Aorta (tissue), 5 donors: ENCODE measurements around the gene OVCA2. TPM values are rescaled to one million over a fixed set of nuclear protein-coding genes. Genes with fewer than 3 reads are reported as not detected.

ENCODE experiments used
- ATAC-seq: fragments of 200-7000 bp; cut with Tn5 transposase; one replicate; pipeline ENCODE4 v1.9.1; 2022; ENCODE audit warnings: moderate library complexity; ENCODE audit not compliant: low FRiP score
- DNase-seq, 2 donors: peaks; one replicate each; pipeline ENCODE4 v3.0.0-alpha.2; 2020
- H3K27ac ChIP-seq, 2 donors: one replicate each; pipeline ENCODE4 v1.5.1; 2013; ENCODE audit warnings: low read length in 2 of 2, mild to moderate bottlenecking in 2 of 2, moderate library complexity in 2 of 2, control low read depth in 1 of 2, inconsistent platforms in 1 of 2, low read depth in 1 of 2
- H3K27me3 ChIP-seq, 2 donors: one replicate each; pipeline ENCODE4 v1.6.1; 2013; ENCODE audit warnings: control low read depth in 1 of 2, low read length in 1 of 2, mild to moderate bottlenecking in 1 of 2, moderate library complexity in 1 of 2; ENCODE audit not compliant: insufficient read depth in 2 of 2, control insufficient read depth in 1 of 2
- H3K36me3 ChIP-seq, 2 donors: one replicate each; pipeline ENCODE4 v1.6.1; 2013; ENCODE audit warnings: control low read depth in 1 of 2, low read length in 1 of 2, mild to moderate bottlenecking in 1 of 2; ENCODE audit not compliant: insufficient read depth in 2 of 2, control insufficient read depth in 1 of 2
- H3K4me1 ChIP-seq, 2 donors: one replicate each; pipeline ENCODE4 v1.6.1; 2013; ENCODE audit warnings: low read length in 2 of 2, control low read depth in 1 of 2, mild to moderate bottlenecking in 1 of 2, moderate library complexity in 1 of 2; ENCODE audit not compliant: insufficient read depth in 2 of 2, control insufficient read depth in 1 of 2
- H3K4me3 ChIP-seq, 2 donors: one replicate each; pipeline ENCODE4 v1.5.1; 2013; ENCODE audit warnings: low read length in 2 of 2, control low read depth in 1 of 2, mild to moderate bottlenecking in 1 of 2
- H3K9me3 ChIP-seq: one replicate; pipeline ENCODE4 v1.6.1; 2013; ENCODE audit warnings: mild to moderate bottlenecking, low read length; ENCODE audit not compliant: control insufficient read depth
- WGBS, 2 donors: extraction: QIAGEN DNeasy Blood & Tissue Kit; methylation state at CpG; one replicate each; pipeline ENCODE4 v1.1.7; 2013; 5-methylcytosine and 5-hydroxymethylcytosine counted together
- intact Hi-C, 2 donors: fragments of 100-400 bp; cut with DNase I; formaldehyde crosslinking; loops; one replicate each; pipeline versions ENCODE4 v1.14.2 to v1.15.0; 2022
- polyA plus RNA-seq, 2 donors: library from polyadenylated mRNA; stranded (reverse); fragments of 200-250 nt; gene quantifications; one replicate each; pipeline ENCODE4 v1.2.3, GENCODE V29; 2013
- total RNA-seq, 2 donors: library from RNA; stranded (reverse); fragmentation: NEBNext Ultra II Directional; extraction: Animal tissue kit (Norgen Biotek cat#: 25700); gene quantifications; one replicate each; pipeline ENCODE4 v1.2.1, GENCODE V29; 2021
- donor health status: healthy with polysubstance abuse.
- donor health status: Bipolar disorder and iron deficiency.
- donor health status: DM: no; HTN: no; CAD: no.
- donor health status: DM: no; HTN: no; CAD: no.
- donor health status: DM: yes; HTN: yes; CAD: no.

OVCA2 gene
- total and polyA plus RNA-seq, 4 donors, result 14.2 to 54.0 (median 20.0) TPM

DNA sequence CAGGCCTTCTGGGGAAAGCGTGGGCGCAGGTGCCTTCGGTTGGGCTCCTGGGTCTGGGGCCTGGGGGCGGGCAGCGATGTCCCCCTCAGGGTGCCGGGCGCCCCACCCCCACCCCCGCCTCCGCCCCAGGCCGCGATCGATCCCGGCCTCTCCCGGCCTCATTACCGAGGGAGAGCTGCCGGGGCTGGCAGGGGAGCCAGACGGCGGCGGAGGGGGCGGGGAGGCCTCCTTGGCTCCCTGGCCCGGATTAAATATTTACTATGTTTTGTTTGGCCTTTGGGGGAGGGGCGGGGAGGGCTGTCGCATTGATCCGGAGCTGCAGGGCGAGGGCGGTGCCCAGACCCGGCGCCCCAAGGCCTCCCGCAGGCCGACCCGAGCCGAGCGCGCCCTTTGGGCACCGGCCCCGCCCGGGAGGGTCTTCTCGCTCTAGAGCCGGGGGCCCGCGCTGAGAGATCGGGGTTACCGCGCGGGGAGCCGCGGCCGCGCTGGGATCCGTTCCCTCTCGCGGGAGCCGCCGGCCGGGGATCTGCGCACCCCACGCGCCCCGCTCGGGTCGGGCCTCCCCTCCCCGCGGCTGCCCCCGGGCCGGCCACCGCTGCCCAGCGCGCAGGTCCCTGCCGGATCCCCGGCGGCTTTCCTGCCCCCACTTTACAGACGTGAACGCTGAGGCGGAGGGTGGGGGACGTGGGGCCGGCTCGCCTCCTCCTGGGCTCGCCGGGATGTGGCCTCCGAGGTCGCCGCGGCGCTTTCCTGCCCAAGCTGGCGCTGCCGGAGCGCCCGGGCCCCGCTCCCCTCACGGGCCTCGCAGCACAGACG, 43.7 kb upstream of the OVCA2 start:
- no peak overlapping the region for H3K27ac ChIP-seq
- peak; percentile 58 to 82 for DNase-seq
- H3K4me3 ChIP-seq, result peak overlapping the region; percentile 7 to 20
- ATAC-seq, result no peak
- no peaks in the 10 kb centered on the region for H3K27me3 ChIP-seq
- 1 to 4% methylated on average over 51 to 92 of the region's 92 CpGs for WGBS, 2 donors
- no peaks in the 10 kb centered on the region for H3K36me3 ChIP-seq
- intact Hi-C loops, result no loop called here
- H3K4me1 ChIP-seq, result no peaks in the 10 kb centered on the region
- no peaks in the 10 kb centered on the region for H3K9me3 ChIP-seq

DNA sequence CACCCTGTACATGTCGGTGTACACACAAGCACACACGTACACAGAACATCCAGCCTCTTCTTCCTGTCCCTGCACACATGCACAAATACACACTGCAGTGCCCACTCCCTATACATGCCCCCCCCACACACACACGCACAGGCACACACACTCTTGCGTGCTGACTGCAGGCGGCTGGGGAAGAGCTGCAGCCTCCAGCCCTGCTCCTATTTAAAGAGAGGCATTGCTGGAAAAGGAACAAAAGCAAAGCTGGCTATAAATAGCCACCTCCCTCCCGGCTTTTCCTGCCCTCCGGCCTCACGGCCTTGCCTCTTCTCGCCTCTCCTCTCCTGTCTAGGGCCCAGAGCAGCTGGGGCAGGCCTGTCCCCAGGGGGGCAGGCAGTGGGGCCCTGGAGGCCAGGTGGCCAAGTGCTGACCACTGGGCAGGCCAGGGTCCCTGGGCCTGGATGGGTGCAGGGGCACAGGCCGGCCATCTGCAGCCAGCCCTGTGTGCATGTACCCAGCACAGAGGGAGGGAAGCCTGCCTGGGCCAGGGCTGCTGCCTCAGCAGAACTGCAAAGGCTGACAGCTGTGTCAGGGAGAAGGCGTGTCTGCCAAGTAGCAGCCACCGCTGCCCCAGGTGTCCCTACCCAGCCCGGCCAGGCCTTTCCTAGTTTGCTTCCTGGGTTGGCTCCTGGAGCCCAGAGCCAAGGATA, 42.1 kb upstream of the OVCA2 start:
- Histone ChIP-seq H3K4me3 (no peak overlapping the region), H3K27me3 (no peaks in the 10 kb centered on the region), H3K27ac (peak overlapping the region in 1 of 2 donors; percentile 8), H3K9me3 (no peaks in the 10 kb centered on the region), H3K36me3 (no peaks in the 10 kb centered on the region), H3K4me1 (no peaks in the 10 kb centered on the region)
- 7 to 8% methylated on average over 12 to 13 of the region's 13 CpGs for WGBS, 2 donors
- intact Hi-C loops, result no loop called here
- DNase-seq (peak; percentile 80 to 81), ATAC-seq (peak; percentile 78)

- no peak for ATAC-seq
- Histone ChIP-seq H3K27me3 (no peaks in the 10 kb centered on the region), H3K36me3 (no peaks in the 10 kb centered on the region), H3K27ac (no peak overlapping the region), H3K9me3 (no peaks in the 10 kb centered on the region), H3K4me3 (no peak overlapping the region), H3K4me1 (no peaks in the 10 kb centered on the region)
- intact Hi-C loops, result no loop called here
- WGBS, 2 donors, result 75 to 80% methylated on average over 14 to 16 of the region's 16 CpGs
- no peak for DNase-seq
Measured at GRCh38 chr17:2002767-2003329, 39.0 kb upstream of the OVCA2 start.

DNA sequence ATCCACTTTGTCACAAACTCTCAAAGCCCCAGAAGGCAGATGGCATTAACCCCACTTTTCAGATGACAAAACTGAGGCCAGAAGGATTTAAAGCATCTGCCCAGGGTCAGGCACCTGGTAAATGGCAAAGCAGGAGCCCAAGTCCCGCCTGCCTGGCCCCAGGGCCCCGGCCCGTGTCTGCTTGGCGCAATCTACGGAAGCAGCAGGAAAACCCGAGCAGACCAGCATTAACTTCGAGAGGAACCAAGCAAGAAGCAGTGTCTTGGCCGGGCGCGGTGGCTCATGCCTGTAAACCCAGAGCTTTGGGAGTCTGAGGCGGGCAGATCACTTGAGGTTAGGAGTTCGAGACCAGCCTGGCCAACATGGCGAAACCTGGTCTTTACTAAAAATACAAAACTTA, 38.3 kb upstream of the OVCA2 start:
- Histone ChIP-seq H3K27ac (no peak overlapping the region), H3K36me3 (no peaks in the 10 kb centered on the region), H3K4me1 (no peaks in the 10 kb centered on the region), H3K9me3 (no peaks in the 10 kb centered on the region), H3K27me3 (no peaks in the 10 kb centered on the region), H3K4me3 (no peak overlapping the region)
- intact Hi-C loops, result no loop called here
- WGBS, 2 donors, result 94 to 97% methylated on average over 13 of the region's 13 CpGs
- ATAC-seq, result no peak
- no peak for DNase-seq

DNA sequence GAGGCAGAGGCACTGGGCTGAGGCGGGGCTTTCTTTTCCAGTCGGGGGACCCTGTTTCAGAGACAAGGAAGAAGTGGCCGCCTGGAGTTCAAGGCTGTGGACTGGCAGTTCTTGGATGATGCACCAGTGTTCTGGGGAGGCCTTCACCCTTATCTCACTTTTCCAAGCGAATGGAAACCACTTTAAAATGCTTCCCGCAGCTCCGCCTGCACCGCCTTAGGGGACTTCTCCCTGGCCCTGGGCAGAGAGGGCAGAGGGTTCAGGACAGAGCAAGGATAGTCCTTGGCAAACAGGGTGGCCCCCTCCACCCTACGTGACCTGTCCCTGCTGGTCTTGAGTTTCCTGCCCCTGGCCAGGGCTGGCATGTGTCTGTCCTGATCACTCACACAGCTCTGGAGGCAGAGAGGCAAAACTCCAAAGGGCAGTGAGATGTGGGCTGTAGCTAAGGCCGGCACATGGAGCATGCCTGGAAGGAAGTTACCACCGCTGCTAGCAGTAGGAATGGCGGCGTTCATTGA, 37.3 kb upstream of the OVCA2 start:
- ATAC-seq (no peak), DNase-seq (no peak)
- H3K9me3 ChIP-seq, result no peaks in the 10 kb centered on the region
- WGBS, 2 donors, result 91 to 92% methylated on average over 12 of the region's 12 CpGs
- H3K36me3 ChIP-seq, result no peaks in the 10 kb centered on the region
- H3K27ac ChIP-seq, result no peak overlapping the region
- H3K27me3 ChIP-seq, result no peaks in the 10 kb centered on the region
- H3K4me1 ChIP-seq, result no peaks in the 10 kb centered on the region
- no peak overlapping the region for H3K4me3 ChIP-seq
- intact Hi-C loops, result no loop called here

- peak in 1 of 2 donors; percentile 5 for DNase-seq
- intact Hi-C loops, result no loop called here
- H3K36me3 ChIP-seq, result no peaks in the 10 kb centered on the region
Measured at GRCh38 chr17:2008332-2009126, 33.3 kb upstream of the OVCA2 start.

GRCh38 chr17:2009737-2010136, 32.1 kb upstream of the OVCA2 start:
- Histone ChIP-seq H3K4me3 (no peak overlapping the region), H3K27ac (no peak overlapping the region), H3K4me1 (no peaks in the 10 kb centered on the region), H3K27me3 (no peaks in the 10 kb centered on the region), H3K9me3 (no peaks in the 10 kb centered on the region), H3K36me3 (no peaks in the 10 kb centered on the region)
- intact Hi-C loops, result no loop called here
- ATAC-seq (no peak), DNase-seq (no peak)
- WGBS, 2 donors, result 97% methylated on average over 10 of the region's 10 CpGs

More at GRCh38 chr17:2008332-2009126, 33.3 kb upstream of the OVCA2 start:
- 92 to 95% methylated on average over 15 of the region's 15 CpGs for WGBS, 2 donors
- H3K27ac ChIP-seq, result no peak overlapping the region
- no peak for ATAC-seq
- no peaks in the 10 kb centered on the region for H3K4me1 ChIP-seq
- H3K9me3 ChIP-seq, result no peaks in the 10 kb centered on the region
- no peak overlapping the region for H3K4me3 ChIP-seq
- no peaks in the 10 kb centered on the region for H3K27me3 ChIP-seq
